NCI-H748 (cell line): ENCODE results near the gene PTGFRN.
A peak's percentile ranks its signal among the peaks of the same experiment; 100 is the strongest.
"Not testable (repeated sequence)": the region's sequence is repeated elsewhere in the genome, so short reads cannot be mapped to it uniquely, and the experiment has no call there.

ENCODE experiments used
- DNase-seq: peaks from one replicate; lab custom pipeline; 2025; ENCODE audit not compliant: unreplicated experiment; lab: John Stamatoyannopoulos, UW

PTGFRN gene

DNA sequence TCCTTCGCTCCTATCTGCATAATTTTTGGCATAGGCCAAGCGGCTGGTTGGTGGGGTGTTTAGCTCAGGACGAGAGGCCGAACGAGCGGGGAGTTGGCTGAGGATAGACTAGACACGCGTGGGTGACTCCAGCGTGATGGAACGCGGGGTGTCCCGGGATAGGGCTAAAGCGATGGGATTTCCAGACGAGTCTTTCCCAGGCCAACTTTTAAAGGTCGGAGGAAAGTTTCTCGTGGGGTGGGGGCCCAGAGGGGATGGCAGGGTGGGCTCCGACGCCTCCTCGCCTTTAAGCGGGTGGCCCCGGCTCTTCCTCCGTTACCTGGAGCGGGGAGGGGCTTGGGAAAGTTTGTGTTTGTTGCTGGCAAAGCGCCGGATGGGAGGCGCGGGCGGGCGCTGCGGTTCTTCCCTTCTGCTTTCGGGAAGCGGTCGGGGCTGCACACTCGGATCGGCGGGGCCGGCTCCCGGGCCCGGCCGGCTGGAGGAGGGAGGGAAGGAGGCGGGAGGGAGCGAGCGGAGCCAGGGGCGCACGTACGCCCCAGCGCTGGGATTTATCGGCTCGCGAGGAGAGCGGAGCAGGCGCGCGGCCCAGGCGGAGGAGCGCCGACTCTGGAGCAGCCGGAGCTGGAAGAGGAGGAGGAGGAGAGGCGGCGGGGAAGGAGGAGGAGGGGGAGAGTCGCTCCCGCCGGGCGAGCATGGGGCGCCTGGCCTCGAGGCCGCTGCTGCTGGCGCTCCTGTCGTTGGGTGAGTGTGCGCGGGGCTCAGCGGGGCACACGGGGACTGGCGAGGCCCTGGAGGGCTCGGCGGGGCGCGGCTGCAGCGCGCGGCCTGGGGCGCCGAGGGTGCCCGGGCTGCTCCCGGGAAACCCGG lies at the start of gene PTGFRN:
TSS of gene PTGFRN (plus strand) at position 405 of the 867 bp plus-strand sequence. CDS start at position 693, 288 bp downstream.
- peak; percentile 72 for DNase-seq

DNA sequence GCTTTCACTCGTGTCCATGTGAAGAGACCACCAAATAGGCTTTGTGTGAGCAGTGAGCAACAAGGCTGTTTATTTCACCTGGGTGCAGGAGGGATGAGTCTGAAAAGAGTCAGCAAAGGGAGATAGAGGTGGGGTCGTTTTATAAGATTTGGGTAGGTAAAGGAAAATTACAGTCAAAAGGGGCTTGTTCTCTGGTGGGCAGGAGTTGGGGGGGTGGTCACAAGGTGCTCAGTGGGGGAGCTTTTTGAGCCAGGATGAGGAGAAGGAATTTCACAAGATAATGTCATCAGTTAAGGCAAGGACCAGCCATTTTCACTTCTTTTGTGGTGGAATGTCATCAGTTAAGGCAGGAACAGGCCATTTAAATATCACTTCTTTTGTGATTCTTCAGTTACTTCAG lies 49.5 kb upstream of the PTGFRN start:
- not testable (repeated sequence) for DNase-seq

DNA sequence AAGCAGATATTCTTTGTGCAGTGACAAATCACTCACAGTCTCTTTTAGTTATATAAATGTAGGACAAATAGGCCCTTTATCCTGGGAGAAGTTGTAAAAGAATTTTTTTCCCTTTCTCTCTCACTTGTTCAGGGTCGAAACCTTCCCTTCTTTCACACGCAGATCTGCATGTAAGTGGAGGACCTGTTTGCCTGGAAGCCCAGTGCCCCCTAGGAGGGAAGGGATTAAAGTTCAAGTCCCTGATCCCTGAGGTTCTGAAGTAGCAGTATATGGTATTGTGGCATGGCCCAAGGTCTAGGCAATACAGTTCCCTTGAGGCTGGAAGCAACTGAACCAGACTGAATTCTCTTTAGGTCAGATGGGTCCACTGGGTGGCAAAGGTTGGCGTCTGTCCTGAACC lies 48.6 kb upstream of the PTGFRN start:
- DNase-seq, result no peak

DNA sequence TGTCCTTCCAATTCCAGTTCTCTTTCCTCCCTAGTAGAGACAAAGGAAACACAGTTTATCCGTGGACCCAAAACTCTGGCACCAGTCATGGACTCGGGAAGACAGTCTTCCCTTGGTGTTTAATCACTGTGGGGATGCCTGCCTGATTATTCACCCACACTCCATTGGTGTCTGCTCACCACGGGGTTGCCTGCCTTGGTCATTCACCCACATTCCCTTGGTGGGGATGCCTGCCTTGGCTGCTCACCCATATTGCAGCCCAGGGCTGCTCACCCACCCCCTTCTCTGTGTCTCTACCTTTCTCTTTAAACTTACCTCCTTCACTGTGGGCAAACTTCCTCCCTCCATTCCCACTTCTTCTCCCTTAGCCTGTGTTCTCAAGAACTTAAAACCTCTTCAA lies 46.7 kb upstream of the PTGFRN start:
- DNase-seq, result not testable (repeated sequence)

DNA sequence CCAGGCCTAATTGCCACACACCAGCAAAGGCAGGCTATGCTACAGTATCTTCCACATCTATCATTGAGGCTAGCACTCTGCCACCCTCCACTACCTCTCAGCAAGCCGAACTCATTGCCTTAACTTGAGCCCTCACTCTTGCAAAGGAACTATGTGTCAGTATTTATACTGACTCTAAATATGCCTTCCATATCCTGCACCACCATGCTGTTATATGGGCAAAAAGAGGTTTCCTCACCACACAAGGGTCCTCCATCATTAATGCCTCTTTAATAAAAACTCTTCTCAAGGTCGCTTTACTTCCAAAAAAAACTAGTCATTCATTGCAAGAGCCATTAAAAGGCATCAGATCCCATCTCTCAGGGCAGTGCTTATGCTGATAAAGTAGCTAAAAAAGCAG lies 43.2 kb upstream of the PTGFRN start:
- not testable (repeated sequence) for DNase-seq

DNA sequence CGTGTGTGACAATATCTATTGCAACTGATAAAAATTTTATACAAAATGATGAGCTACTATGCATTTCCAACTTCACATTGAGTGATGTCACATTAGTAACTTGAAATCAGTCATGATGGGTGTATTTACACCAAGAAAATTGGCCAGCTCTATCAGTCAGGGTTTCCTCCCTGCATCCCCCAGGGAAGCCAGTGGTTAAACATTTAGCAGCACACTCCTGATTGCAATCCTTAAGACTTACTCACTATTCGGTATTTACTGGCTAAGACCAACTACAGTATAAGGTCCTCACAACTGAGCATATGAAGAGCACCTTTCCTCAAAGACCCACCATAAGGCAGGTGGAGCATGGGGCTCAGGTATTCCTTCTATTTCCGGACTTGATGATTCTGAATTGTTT lies 41.3 kb upstream of the PTGFRN start:
- DNase-seq, result no peak

DNA sequence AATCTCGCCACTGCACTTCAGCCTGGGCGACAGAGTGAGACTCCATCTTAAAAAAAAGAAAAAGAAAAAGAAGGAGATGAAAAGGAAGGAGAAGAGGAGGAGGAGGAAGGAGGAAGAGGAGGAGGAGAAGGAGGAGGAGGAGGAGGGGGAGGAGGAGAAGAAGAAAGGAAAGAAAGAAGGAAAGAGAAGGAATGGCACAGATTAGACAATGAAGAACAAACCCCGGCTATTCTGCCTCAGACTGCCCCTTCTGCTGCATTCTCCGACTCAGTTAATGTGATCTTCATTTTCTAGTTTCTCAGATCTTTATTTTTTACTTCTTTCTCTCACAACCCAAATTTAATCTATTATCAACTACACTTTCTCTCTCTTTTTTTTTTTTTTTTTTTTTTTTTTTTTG lies 40.1 kb upstream of the PTGFRN start:
- DNase-seq, result no peak

DNA sequence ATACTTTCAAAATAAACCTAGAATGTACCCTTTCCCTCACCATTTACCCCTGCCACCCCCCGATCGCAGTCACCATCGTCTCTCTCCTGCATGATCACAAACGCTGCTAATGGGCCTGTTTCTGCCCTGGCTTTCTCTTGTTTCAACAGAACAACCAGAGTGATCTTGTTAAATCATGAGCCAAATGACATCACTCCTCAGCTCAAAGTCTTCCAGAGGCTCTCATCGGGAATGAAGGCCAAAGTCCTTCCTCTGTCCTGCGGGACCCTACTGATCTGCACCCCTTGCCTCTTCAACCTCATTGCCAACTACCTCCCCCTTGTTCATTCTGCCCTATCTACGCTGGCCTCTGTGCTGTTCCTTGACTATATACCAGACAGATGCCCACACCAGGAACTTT lies 39.4 kb upstream of the PTGFRN start:
- no peak for DNase-seq

DNA sequence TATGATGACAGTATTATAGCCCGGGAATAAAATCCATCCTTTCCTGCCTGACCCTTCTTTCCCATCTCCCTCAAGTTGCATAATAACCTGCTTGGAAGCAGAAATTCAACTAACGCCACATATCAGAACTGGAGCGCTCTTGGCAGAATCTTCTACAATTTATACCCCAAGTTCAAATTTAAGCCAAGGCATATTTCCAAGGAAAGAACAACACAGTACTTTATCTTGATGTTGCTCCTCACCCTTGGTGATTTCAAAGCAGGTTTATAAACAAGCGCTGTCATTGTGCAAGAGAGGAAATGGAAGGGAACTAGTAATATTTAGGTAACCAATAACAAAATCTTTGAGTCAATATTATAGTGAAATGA lies 38.0 kb upstream of the PTGFRN start:
- no peak for DNase-seq

DNA sequence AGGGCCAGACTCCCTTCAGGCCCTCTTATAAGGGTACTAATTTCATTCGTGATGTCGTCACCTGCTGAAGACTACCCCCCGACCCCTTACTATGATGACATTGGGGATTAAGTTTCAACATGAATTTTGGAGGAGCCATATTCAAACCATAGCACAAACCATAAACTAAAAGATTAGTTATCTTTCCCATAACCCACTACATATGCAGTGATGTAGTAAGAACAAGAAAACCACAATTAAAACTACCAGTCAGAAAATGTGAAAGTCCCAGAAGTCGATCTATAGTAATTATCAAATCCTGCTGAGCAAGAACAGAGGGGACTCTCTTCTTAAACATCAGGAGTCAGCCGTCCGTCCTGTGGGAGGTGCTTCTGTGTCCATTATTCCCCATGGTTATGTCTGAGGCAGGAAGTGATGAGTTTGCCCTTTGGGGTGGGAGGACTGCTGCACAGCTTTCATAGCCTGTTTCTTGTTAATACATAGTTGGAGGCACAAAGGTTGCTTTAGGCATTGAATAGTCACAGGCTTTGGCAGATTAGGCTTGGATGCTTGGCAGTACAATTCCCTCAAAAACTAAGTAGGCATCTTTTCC lies 35.9 kb upstream of the PTGFRN start:
- peak; percentile 27 for DNase-seq

DNA sequence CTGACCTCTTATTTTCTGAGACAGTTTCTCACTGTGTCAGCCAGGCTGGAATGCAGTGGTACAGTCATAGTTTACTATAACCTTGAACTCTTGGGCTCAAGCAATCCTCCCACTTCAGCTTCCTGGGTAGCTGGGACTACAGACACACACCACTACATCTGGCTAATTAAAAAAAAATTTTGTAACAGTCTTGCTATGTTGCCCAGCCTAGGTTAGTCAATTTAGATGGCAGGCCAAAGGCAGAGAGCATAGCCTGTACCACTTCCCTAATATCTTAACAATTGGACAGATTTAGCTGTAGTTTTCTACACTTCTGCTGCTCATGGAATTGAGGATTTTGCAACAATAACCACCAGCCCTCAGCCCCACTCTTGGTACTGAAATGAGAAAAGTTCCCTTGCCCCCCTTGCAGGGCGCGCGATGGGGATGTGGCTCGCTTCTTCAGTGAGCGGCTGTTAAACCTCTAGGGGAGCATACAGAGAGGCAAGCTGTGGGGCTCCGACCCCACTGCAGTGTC lies 34.9 kb upstream of the PTGFRN start:
- no peak for DNase-seq

DNA sequence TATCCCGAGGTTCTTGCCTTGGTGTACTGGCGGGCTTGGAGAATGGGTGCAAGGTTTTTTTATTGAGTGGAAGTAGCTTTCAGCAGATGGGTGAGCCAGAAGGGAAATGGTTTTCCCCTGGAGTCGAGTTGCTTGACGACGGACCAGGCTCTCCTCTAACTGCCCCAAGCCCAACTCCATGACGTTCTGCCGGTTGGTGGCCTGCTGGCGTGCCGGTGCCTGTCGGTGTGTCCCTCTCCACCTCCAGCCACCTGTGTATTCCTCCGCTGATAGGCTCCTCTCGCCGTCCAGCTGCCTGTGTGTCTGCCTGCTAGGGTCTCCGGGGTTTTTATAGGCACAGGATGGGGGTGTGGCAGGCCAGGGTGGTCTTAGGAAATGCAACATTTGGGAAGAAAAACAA lies 34.3 kb upstream of the PTGFRN start:
- no peak for DNase-seq

DNA sequence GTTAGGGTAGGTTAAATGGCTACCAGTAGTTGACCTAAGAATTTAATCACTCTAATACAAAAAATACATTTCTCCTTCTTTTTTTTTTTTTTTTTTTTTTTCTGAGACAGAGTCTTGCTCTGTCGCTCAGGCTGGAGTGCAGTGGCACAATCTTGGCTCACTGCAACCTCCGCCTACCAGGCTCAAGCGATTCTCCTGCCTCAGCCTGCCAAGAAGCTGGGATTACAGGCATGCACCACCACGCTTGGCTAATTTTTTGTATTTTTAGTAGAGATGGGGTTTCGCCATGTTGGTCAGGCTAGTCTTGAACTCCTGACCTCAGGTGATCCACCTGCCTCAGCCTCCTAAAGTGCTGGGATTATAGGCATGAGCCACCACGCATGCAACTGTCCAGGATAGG lies 33.8 kb upstream of the PTGFRN start:
- DNase-seq, result not testable (repeated sequence)

DNA sequence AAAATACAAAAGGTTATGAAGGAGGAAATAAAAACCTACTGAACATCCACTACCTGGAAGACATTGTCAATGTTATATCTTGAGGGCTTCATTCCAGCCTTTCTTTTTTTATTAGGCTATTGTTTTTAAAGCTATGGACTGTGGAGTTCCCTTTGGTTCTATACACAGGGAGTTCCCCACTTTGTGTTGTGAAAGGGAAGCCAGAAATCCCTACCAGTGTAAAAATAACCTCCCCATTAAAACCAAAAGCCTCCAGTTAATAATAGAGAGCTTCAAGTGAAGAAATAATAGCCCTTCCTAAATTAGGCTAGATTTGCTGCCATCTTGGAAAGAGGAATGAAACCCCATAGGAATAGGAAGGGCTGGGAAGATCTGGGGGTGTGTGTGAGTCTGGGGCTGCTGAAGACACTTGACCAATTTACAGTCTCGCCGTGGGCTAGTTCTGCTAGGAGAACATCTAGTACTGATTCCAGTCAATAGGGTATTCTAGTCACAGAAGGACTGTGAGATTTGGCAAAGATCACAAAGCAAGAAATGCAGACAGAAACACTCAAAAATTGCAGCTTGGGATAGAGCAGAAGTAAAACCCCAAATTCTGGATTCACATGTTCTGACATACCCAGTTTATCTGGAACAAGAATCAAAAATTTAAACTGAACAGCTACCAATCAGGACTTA lies 32.4 kb upstream of the PTGFRN start:
- DNase-seq, result no peak

DNA sequence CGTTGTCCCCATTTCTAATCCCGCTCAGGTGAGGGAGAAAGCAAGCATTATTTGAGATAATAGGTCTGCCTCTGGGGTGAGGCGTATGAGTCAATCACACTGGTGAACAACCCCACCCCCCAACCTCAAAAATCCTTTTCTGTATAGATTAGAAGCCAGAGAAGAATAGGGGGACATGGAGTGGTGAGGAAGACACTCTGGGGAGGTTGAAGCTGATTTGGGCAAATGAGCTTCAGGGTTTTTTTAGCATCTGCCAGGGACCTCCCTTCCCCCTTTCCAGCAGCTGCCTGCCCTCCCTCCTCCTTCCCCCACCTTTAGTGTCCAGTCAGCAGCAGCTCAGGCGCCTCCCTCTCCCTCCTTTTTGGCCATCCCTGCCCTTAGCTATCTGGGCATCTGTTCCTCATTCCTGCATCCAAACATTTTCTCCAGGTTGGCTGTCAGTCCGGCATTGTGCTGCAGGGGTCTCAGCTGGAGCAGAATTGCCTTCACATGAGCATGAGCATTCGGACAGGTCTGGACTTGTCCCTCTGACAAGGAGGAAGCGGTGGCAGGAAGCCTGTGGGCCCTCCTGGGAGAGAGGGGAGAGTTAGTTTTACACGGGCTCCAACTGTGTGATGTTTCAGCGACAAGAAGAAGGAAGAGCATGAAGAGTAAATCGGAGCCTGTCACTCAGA lies 30.8 kb upstream of the PTGFRN start:
- peak; percentile 95 for DNase-seq

DNA sequence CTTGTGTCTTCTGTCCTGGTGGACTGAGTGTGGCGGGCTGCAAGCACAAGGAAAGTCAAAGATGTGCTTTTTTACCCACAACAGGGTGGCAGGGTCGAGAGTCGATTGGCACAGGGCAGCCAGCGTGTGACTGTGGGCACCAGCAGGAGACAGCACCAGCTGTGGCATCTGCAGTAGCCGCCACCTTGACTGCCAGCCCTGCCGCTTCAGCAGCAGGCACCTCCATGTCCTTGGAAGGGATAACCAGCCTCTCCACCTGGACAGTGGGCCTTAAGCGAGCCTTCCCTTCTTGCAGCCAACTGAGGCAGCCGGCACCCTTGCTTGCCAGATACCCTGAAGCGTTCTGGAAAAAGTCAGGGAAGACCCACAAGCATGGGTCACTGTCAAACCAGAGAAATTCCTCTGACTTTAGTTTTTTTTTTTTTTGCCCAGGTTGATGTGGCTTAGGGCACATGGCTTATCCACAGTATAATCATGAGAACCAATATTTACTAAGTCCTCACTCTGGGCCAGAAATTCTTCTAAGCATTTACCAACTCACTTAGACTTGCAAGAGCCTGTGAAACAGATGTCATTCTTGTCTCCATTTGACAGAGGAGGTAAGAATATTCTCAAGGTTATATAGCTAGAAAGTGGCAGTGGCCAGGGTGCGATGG lies 30.1 kb upstream of the PTGFRN start:
- DNase-seq, result peak; percentile 53

DNA sequence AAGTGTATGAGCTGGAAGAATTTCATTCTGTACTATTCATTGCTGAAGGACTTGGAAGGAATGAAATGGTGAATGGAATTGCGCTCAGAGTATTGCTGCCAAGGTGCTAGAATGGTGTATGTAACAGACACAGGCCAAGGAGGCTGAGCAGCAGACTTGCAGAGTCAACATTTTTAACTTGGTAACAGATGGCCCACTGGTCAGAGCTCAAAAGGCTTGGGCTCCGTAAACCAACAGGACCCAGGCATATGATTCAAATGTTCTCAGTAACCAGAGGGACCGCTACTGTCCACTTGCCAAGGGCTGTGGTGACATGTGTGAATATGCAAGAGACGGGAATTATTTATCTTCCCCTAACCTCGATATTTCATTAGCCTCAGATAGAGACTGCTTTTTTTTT lies 28.8 kb upstream of the PTGFRN start:
- DNase-seq, result no peak

DNA sequence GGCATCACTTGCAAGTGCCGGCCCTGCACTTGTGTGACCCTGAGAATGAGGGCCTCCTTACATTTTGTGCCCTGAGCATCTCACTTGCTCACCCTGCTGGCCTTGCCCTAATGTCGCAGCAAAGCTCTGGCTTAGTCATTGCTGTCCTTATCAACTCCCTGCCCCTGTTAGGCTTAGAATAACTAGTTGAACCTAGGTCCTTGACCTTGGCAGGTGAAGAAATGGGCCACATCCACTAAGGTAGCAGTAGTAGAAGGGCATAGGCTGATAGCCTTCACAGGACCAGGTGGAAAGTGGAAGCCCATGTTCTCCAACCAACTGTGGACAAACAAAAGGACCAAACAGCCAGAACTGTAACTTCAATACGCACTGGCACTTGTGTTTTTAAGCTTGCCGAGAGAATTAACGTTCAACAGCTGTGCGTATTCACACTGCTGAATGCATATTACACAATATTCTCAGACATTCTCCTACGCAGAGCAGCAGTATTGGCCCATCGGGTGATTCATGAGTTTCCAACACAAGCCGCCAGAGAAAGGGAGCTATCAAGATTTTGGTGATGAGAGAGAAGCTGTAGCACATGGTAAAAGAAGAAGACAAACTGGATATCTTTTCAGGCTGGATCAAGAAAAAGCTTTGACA lies 27.7 kb upstream of the PTGFRN start:
- no peak for DNase-seq

DNA sequence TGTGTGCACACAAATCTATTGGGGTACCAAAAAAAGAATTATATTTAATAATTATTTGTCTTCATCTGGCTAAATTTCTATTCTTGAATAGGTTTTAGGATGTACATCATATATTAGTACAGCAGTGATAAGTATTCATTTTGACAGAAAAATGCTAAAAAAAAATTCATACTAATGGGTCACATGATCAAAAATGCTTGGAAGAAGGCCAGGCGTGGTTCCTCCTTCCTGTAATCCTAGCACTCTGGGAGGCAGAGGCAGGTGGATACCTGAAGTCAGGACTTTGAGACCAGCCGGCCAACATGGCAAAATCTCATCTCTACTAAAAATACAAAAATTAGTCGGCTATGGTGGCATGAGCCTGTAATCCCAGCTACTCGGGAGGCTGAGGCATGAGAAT lies 26.9 kb upstream of the PTGFRN start:
- no peak for DNase-seq

DNA sequence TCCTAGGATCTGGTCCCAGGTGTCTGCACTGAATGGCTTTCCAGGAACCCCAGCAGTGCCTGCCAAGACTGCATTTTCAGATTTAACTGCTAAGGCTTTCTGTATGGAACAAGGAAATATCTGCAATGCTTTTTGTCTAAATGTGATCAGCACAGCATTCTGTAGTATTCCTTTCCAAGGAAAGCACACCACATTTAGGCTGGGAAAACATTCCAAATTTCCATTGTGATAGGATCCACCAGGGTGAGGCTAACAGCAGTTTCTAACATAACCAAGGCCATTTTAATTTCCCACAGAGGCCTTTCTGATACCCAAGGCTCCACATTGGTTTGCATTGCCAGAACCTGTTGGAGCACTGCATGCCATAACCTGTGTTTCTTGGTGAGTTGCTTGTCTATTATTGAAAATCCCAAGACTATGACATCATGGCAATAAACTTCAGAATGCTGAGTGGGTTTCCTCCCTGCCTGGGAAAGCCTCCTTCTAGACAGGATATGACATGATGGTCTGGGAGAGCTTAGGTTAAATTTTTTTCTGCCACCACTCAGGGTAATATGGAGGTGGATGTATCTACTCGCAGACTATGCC lies 23.3 kb upstream of the PTGFRN start:
- DNase-seq, result no peak
